Measurements from ENCODE around the gene DOCK4.

Gene DOCK4

GRCh38 chr7:112001091-112001826 lies 204.9 kb downstream of the DOCK4 start:
- DNase-seq = no peak

DNA sequence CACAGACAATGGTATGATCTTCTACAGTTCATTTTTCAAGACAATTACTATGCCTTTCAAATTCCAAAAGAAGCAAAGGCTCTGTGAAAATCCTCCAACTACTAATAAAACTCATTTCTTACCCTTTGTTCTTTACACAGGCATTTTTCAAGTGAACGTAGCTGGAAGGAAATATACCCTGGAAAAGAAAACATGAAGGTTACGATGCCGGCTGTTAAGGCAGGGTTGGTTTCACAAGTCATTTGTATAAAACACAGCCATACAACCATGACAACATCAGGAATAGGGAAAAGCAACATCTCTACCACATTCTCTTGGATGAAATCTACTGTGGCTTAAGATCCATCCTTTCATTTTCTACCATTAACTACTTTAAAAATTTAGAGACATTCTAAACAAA lies 207.9 kb downstream of the DOCK4 start:
- no peak for DNase-seq

DNA sequence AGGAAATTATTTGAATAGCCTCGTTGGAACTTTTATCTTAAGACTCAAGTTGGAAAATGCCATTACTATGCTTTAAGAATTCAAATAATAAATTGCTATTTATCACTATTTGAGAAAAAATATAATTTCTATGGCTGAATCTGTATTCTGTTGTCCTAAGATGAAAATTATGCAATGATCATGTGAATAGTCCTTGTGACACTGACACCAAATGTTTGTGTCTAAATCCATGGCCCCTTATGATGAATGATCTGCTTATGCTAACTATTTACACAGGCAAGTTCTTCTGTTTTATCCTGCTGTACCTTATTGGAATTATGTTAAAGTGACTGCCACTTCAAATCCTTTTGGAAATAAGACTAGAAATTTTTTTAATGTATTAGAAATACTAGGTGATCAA lies 208.7 kb downstream of the DOCK4 start:
- DNase-seq = no peak

GRCh38 chr7:111992601-111993000 lies 213.6 kb downstream of the DOCK4 start:
- no peak for DNase-seq

GRCh38 chr7:111990643-111991042 lies 215.6 kb downstream of the DOCK4 start:
- DNase-seq = no peak

DNA sequence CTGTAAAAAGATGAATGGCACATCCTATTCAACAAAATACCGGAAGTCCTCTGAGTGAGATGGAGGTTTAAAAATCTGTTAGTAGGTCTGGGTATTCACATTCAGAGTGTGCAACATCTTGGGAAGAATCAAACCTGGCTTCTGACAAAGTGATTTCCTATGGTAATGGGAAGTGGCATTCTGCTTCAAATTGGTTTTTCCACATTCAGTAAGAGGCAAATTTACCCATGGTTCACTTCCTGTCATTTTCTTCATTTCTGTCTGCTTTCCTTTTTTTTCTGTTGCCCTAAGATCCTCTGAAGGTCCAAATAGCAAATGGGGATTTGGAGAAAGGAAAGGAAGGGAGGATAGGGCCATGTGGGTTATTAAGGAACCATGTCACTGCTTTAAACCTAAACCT lies 218.3 kb downstream of the DOCK4 start:
- DNase-seq = no peak

- DNase-seq = peak; percentile 76 to 82
Measured at GRCh38 chr7:111987115-111987826, 218.9 kb downstream of the DOCK4 start.

DNA sequence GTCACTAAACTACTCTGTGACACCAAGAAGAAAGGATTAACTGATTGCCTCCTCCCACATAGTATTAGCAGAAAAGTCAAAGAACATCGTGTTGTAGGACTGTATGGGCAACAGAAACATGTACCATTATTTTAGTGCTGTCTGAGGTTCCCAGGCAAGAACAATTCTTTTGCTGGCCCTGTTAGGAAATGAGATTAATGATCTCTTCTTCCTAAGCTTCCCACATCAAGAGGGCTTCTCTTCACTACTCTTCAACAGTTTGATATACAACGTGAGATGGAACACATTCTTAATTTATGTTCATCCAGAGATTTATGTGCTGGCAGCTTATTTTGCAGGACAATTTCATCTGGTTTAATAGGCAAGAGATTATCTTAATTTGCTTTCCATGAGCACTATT lies 219.6 kb downstream of the DOCK4 start:
- DNase-seq = no peak

DNA sequence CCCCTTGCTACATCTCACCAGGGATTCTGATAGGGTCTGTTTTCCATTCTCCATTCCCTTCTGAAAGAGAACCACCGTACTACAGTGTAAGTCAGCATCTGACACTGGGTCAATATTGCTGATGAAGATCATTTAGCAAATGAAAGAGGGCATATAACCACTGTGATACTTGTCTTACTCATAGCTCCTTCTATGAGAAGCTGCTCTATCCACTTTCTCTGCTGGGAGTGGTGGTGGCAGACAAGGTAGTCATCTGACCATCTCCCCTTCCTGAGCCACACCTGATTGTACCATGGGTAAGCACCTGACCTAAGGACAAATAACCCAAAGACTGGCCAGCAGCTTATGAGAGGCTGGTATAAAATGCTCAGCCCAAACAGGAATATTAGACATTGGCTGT lies 220.4 kb downstream of the DOCK4 start:
- no peak for DNase-seq

- DNase-seq = no peak
Measured at GRCh38 chr7:111982804-111983203, 223.4 kb downstream of the DOCK4 start.

- DNase-seq = no peak
Measured at GRCh38 chr7:111982133-111982532, 224.1 kb downstream of the DOCK4 start.

- no peak for DNase-seq
Measured at GRCh38 chr7:111980725-111981124, 225.5 kb downstream of the DOCK4 start.

DNA sequence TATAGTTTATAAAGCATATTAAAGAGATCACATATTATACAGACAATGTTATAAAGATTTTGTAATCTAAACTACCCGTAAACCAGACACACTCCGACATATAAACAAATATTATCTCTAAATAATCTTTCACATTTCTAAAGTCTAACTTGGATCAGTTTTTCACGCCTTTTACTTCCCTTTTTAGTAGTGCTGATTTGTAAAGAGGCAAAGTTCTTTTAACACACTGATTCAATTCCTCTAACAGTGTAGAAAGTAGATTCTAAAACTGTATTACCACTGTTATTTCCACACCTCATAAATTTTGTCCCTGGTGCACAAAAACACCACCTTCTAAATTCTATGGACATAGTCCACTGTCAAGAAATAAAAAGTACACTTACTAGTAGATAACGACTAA lies 230.9 kb downstream of the DOCK4 start:
- peak in 1 of 2 experiments; percentile 13 for DNase-seq

GRCh38 chr7:111960984-111961383 lies 245.2 kb downstream of the DOCK4 start:
- DNase-seq = no peak

DNA sequence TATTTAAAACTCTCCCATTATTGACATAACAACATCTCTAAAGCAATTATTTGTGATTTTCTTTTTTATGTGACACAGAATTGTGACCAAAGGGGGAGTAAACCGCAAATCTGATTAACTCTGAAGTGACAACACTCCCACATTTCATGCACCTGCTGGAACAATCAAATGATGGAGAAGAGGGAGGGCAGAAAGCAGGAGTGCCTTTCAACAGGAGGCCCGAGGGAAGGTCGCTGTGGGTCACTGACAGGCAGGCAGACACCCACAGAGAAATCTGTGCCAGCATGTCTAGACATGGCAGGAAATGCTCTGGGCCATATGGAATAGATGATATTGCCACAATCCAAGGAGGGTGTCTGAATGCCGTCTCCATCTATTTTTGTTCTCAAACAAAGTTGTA lies 247.3 kb downstream of the DOCK4 start:
- DNase-seq = no peak

DNA sequence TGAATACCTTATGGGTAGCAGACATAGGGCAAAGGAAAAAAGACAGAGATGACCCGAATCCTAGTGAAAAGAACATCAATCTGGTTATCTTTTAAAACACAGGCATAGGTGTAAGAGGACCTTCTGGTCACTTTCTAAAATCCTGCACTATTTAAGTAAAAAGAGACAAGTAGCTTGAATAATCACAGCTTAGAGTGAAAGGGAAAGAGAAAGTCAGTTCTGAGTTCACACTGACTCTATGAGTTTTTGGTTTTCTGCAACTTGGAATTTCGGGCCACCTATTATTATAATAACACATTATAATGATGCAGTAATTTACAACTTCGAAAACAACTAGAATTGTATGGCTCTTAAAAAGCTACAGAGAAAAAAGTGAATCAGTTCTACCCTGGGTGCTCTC lies 247.8 kb downstream of the DOCK4 start:
- no peak for DNase-seq

DNA sequence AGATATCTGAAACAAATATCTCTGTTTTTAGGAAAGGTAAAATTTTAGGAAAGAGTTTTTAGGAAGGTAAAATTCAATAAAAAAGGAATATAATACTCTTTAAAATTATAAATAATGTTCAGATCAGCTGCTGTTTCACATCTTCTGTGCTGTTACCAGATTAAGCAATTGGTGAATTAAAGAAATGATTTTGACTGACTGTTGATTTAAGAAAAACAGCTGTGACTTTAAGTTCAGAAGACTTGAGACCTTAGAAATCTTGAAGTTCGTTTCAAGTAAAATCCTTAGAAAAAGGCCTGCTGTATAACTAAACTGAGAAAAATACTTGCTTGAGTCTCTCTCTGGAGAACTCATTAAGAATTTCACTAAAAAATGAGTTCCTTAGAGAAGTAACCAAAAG lies 250.6 kb downstream of the DOCK4 start:
- DNase-seq = no peak

DNA sequence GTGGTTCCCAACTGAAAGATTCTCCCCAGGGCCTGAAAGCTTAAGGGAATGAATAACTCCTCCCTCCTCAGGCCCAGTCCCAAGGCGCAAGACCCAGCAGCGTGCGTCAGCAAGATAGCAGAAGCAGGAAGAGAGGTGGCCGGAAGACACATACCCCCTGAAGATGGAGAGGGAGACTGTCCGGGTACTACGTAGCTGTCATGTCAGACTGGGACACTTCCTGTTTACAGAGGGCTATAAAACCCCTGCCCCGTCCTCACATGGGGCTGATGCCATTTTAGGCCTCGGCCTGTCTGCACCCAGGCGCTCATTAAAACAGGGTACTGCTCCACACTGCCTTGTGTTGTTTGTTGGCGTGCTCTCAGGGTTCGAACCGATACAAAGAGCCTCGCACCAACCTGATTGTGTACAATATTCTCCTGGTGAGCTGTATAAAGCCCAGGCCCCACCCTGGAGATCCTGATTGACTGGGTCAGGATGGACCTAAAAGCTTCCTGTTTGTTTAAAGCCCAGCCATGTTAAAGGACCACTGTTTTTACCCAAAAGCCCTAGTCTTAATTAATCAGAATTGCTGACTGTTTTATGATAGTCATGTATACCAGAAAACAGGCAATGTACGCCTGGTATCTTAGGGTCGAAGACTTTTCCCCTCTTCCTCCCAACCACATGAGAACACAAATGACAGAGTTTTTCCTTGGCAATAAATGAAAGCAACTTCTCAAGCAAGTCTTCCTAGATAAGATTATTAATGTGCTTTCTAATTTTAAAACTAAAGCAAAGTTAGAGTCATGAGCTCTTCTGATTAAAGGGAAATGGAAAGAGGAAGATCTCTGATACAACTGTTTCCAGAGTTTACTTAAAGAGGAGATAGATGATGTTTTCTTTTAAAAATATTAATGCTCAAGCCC lies 251.5 kb downstream of the DOCK4 start:
- DNase-seq = no peak

GRCh38 chr7:111954056-111954455 lies 252.1 kb downstream of the DOCK4 start:
- no peak for DNase-seq

GRCh38 chr7:111953611-111954010 lies 252.6 kb downstream of the DOCK4 start:
- peak; percentile 38 to 59 for DNase-seq

GRCh38 chr7:111952783-111953182 lies 253.4 kb downstream of the DOCK4 start:
- DNase-seq = no peak

DNA sequence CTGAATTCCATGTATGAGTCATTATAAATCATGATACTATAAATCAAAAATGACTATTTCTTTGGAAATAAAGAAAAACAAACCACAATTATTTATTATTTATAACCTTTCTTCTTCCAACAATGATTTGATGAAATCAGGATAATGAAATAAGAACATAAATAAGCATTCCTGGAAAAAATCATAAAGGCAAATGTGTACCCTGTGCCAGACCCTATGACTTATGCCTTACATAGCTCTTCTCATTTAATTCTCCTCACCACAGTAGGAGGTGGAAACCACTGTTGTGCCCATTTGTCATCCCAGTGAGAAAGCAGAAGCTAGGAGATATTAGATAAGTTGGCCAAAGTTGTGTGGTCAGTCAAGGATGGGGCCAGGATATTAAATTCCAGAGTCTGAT lies 255.1 kb downstream of the DOCK4 start:
- DNase-seq = no peak

DNA sequence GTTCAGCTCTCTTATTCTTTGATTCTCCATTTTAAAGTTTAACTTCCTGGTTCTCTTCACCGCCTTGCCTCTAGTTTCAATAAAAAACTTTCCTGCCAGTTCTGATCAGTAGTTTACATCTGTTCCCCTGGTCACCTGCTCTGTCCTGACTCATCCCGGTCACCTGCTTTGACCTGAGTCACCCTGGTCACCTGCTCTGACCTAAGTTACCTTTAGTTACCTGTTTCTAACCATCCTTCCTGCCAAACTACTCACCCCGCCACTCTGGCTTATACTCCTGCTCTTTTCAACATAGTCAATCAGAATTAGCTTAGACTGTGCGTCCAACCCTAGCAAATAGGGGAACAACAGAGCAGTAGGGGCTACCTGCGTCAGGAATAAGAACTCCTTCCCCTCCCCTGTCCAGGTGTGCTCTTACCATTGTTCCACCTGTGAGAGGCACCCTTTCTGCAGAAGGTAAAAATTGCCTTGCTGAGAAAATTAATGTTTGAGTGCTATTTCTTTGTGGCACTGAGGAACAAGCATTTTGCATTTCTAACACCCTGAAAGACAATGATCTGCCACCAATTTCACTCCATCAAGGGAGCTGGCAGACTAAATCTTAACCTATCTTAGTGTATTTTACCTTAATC lies 263.6 kb downstream of the DOCK4 start:
- no peak for DNase-seq
